GM10266 (cell line): Measurements from ENCODE around the gene MYO5C.

Source experiments
- DNase-seq: peaks from one replicate; pipeline ENCODE4 v3.0.0; 2012; ENCODE audit errors: extremely low spot score
- TF ChIP-seq, protein P1 (sequence below): IDR thresholded peaks from 2 replicates; pipeline ENCODE4 v1.5.1; 2012; ENCODE audit warnings: mild to moderate bottlenecking, low read depth; ENCODE audit not compliant: control insufficient read depth, insufficient read depth; ENCODE audit errors: missing control alignments

The MYO5C gene

DNA sequence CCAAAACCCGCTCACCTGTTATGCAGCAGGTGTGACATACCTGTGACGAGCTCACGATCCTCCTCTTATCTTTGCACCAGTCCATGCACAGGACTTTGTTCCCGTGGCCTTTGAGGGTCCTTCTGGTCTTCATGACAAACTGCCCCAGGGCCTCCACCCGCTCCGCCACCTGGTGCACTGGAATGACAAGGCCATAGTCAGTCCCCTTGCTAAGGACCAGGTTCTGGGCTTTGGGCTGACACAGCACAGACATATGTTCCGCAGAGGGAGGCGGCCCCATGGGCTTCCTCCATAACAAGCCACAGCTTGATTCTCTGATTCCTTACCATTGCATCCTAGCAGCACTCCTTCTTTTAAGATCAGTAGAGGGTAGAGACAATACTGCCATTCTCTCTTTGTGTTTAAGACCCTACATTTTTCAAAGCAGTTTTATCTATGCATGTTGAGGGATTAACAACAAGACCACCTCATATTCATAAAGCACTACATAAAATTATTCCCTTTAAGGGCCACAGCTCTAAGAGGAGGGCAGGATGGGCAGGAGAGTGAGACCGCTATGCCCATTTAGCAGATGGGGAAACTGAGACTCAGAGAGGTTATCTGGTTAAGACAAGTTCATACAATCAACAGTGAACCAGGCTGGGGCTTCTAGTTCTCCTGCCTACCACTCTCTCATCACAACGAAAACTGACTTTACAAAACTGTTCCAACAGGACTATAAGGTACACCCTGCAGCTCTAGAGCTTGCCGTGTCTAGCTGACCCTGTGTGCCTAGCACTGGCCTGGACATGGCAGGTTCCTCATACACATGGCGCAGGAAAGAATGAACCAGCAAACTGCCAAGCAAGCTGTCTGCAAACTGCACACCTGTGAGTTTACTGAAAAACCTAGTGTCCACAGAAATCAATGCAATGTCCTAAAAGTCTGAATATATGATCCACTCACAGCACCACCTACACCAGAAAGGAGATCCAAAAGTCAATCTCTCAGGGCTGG is 141.4 kb downstream of the MYO5C start:
- TF ChIP-seq, protein P1, sequence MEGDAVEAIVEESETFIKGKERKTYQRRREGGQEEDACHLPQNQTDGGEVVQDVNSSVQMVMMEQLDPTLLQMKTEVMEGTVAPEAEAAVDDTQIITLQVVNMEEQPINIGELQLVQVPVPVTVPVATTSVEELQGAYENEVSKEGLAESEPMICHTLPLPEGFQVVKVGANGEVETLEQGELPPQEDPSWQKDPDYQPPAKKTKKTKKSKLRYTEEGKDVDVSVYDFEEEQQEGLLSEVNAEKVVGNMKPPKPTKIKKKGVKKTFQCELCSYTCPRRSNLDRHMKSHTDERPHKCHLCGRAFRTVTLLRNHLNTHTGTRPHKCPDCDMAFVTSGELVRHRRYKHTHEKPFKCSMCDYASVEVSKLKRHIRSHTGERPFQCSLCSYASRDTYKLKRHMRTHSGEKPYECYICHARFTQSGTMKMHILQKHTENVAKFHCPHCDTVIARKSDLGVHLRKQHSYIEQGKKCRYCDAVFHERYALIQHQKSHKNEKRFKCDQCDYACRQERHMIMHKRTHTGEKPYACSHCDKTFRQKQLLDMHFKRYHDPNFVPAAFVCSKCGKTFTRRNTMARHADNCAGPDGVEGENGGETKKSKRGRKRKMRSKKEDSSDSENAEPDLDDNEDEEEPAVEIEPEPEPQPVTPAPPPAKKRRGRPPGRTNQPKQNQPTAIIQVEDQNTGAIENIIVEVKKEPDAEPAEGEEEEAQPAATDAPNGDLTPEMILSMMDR = no peak
- DNase-seq = no peak

DNA sequence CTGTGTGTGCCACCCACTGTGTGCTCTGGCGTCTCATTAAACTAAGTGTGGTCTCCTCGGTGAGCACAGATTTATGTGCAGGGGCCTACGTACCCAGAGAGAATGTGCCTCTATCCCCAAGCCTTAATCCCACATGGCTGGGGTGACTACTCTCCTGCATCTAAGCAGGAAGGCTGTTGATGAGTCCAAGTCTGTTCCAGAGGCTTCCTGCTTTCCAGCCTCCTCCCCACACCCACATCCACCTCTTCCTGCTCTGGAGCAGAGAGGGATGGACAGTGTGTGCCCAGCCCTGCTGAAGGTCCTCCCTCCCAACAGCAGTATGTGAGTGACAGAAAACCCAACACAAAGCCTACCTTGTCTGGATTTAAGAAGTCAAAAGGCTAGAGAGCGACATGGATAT is 144.3 kb downstream of the MYO5C start:
- TF ChIP-seq, protein P1 = no peak
- no peak for DNase-seq

DNA sequence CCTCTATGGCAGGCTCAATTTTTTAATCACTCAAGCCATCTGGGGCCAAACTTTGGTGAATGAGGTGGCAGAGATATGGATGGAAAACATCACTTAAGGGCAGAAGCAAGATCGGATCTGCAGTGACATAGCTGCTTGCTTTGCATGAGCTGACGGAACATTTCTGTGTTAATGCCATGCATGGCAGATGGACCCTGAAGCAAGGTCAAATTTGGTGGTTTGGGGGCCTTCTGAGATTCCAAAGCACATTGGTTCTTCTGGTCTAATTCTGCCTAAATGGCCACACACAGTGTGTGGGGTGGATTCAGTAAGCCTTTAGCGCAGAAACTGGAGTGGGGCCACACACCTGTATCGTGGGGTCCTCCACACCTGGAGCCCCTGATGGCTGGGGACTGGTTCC is 144.7 kb downstream of the MYO5C start:
- TF ChIP-seq, protein P1 = no peak
- no peak for DNase-seq

DNA sequence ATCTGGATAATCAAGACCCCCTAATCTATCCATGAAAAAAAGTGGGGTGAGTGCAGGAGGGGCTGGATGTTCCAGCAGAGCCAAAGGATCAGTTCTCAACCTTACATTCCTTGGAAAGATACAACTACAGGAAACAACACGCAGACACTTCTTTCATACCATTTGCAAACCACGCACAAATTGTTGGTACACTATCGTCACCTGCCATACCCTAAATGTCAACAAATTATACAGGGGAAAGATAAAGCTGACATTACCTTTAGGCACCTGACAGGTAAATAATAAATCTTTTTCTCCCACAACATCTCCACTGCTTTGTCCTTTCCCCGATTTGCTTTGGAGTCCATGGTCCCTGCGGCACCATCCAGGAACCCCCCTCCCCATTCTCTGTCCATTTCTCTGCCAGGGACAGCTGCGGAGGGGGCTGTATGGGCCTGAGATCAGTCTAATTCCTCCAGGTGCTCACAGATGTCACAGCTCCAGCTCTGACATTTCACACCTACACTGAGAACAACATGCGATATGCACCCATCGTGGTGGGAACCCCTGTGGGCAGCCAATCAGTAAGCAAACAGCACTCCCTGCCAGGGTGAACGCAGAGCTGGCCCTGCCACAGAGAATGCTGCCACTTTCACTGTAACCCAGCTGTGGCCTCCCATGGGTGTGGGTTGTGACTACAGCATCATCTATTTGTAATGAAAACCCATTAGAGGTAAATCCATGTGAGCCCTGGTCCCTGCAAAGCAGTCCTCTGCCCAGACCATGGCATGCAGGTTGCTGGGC is 145.4 kb downstream of the MYO5C start:
- no peak for DNase-seq
- TF ChIP-seq, protein P1 = no peak

DNA sequence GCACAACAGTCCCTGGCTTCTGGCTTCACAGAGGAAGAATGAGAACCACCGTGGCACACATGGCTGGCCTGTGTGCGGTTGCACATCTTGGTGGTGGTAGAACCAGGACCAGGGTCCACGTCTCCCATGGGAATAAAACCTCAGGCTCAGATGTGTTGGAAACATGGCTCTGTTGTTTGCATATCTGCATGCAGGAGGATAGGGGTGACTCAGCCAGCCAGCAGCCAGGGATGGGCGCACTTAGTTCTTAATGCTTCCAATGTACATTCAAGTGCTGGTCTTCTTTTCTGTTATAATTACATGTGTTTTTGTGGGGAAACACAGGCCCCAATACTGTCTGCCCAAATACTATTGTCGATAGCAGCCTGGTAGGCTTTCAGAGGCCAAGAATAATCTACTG is 147.2 kb downstream of the MYO5C start:
- TF ChIP-seq, protein P1 = no peak
- DNase-seq = no peak

DNA sequence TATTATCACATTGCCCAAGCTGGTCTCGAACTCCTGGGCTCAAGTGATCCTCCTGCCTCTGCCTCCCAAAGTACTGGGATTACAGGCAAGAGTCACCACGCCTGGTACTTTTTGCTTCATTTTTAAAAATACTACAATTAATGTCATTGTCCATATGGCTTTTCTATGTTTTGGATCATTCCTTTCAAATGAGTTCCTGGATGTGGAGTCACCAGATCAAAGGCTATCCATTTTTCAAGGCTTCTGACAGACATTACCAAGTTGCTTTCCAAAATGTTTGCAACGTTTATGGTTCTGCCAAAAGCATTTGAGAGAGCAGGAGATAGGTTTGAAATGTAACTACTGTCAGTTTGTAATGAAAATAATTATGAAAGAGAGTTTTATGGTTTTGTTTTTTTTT is 148.8 kb downstream of the MYO5C start:
- DNase-seq = no peak

More for the DNA sequence above, 148.8 kb downstream of the MYO5C start:
- TF ChIP-seq, protein P1 = no peak
